ENCODE measurements around the gene RBM10.

DNA sequence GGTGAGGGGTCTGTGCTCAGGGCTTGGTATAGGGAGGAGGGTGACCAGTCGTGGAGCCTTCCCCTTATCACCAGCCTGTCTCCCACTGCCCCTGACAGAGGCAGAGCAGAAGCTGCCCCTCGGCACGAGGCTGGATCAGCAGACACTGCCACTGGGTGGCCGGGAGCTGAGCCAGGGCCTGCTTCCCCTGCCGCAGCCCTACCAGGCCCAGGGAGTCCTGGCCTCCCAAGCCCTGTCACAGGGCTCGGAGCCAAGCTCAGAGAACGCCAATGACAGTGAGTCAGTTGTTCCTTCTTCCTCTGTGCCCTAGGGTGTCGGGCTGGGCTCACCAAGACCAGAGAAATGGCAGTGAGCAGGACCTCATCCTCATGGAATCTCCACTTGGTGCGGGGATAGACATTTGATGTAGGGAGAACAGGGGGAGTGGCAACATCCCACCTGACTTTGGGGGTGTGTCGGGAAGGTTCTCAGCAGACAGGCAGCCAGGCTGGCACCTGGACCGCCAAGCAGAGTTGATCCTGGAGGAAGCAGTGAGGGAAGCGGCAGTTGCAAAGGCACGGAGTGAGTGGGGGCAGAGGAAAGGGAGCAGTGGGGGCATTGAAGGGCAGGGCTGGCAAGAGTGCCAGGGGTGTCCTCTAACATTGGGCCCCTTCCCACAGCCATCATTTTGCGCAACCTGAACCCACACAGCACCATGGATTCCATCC lies 34.4 kb downstream of the RBM10 start:
- no peak for TF ChIP-seq GATA2 (IDR thresholded peaks at IDR 0.05; ENCODE audit: low read depth, low read length)
- TF ChIP-seq GATA3 (IDR thresholded peaks at IDR 0.05; ENCODE audit: low read depth, low read length), result no peak

Measured in SH-SY5Y (cell line).